ENCODE measurements around the gene SPACA7.

The SPACA7 gene

DNA sequence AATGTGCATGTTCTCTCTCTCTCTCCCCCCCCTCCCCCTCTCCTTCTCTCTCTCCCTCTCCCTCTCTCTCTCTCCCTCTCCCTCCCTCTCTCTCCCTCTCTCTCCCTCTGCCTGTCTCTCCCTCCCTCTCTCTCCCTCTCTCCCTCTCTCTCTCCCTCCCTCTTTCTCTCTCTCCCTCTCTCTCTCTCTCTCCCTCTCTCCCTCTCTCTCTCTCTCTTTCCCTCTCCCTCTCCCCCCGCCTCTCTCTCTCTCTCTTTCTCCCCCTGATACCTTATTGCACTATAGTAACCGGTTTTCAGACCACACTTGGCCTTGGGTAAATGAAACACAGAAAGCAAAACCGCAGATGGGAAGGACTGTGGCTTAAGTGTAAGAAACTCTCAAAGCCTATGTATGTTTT is 34.7 kb upstream of the SPACA7 start:
- TF ChIP-seq, protein P1, sequence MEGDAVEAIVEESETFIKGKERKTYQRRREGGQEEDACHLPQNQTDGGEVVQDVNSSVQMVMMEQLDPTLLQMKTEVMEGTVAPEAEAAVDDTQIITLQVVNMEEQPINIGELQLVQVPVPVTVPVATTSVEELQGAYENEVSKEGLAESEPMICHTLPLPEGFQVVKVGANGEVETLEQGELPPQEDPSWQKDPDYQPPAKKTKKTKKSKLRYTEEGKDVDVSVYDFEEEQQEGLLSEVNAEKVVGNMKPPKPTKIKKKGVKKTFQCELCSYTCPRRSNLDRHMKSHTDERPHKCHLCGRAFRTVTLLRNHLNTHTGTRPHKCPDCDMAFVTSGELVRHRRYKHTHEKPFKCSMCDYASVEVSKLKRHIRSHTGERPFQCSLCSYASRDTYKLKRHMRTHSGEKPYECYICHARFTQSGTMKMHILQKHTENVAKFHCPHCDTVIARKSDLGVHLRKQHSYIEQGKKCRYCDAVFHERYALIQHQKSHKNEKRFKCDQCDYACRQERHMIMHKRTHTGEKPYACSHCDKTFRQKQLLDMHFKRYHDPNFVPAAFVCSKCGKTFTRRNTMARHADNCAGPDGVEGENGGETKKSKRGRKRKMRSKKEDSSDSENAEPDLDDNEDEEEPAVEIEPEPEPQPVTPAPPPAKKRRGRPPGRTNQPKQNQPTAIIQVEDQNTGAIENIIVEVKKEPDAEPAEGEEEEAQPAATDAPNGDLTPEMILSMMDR (IDR thresholded peaks at IDR 0.05; ENCODE audit: unreplicated experiment in 3 of 3): no peak
- Mint-ChIP-seq H3K27ac (no peak overlapping the region), H3K4me1 (peaks cover 3% of the 10 kb centered on the region), H3K4me3 (no peak overlapping the region), H3K9me3 (peaks cover 26% of the 10 kb centered on the region), H3K27me3 (ENCODE audit: low read depth) (peaks cover 90% of the 10 kb centered on the region), H3K36me3 (ENCODE audit: low read depth) (peaks cover 5% of the 10 kb centered on the region)

DNA sequence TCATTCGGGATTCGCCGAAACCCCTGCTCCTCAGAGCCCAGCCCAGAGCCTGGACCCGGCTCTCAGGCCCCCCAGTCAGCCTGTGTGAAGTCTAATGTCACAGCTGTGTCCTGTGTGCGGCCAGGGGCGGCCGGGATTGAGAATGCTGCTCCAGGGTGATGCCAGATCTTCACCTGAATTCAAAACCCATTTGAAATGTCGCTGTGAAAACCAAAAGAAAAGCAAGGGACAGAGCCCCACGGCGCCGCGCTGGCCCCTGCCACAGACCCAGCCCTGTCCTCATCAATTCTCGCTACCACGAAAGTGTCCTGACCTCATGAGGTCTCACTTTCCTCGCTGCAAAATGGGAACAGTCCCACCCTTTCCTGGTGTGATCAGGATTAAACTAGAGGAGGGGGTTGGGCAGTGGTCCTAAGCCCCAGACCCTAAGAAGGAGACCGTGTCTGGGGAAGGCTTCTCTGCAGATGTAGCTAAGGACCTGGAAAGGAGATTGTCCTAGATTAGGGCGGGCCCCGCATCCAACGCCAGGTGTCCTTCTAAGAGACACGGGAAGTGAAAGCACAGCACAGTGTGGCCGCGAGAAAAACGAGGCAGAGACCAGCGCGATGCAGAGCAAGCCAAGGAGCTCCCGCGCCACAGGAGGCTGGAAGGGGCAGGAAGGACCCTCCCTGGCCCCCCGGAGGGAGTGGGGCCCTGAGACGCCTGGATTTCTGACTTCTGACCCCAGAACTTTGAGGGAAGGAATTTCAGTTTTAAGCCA is 34.0 kb upstream of the SPACA7 start:
- TF ChIP-seq, protein P1 (IDR thresholded peaks at IDR 0.05; ENCODE audit: unreplicated experiment in 3 of 3): no peak
- Mint-ChIP-seq H3K9me3 (peaks cover 19% of the 10 kb centered on the region), H3K27ac (no peak overlapping the region)

DNA sequence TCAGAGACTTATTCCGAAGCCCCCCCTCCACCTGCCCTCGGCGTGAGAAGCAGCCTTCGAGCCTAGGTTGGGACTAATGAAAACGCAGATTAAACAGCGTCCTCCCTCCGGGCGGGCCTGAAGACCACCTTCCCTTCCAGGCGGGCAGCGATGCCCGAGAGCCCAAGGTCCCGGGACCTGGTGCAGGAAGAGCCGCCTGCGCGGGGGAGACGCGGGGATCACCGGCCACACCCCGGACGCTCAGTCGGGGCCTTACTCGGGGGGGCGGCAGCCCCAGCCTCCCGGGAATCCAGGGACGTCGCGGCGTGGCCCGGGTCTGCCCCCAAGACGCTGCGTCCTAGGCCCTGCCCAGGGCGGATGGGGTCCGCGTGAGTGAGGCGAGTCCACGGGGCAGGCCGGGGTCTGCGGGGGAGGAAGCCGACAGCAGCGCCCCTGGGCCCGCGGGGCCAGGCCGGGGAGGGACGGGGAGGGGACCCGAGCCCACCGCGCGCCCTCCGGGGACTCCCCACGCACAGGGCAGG is 33.3 kb upstream of the SPACA7 start:
- Mint-ChIP-seq H3K4me1 (peaks cover 10% of the 10 kb centered on the region), H3K27me3 (ENCODE audit: low read depth) (peaks cover 89% of the 10 kb centered on the region), H3K9me3 (peaks cover 15% of the 10 kb centered on the region), H3K36me3 (ENCODE audit: low read depth) (no peaks in the 10 kb centered on the region), H3K27ac (no peak overlapping the region), H3K4me3 (no peak overlapping the region)
- TF ChIP-seq, protein P1 (IDR thresholded peaks at IDR 0.05; ENCODE audit: unreplicated experiment in 3 of 3): no peak

More for the DNA sequence above, 34.0 kb upstream of the SPACA7 start:
- Mint-ChIP-seq H3K4me1 (peaks cover 10% of the 10 kb centered on the region), H3K36me3 (ENCODE audit: low read depth) (peaks cover 4% of the 10 kb centered on the region), H3K4me3 (no peak overlapping the region), H3K27me3 (ENCODE audit: low read depth) (peaks cover 89% of the 10 kb centered on the region)

DNA sequence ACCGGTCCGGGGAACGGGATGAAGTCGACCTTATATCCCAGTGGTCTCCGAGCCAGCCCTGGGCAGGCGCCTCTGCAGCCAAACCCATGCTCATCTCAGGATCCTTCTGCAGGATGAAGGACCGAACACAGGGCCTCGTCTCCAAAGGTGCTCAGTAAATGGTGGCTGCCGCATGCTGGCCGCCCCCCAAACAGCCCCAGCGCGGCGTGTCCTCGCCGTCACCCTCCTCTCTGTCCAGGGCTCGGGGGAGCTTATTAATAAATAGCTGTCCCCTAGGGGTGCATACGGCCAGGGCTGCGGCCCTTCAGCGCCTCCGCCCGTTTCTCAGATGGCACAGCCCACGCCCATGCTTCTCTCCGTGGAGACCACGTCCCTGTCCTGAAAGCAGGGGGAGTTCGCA is 32.6 kb upstream of the SPACA7 start:
- Mint-ChIP-seq H3K27ac (no peak overlapping the region), H3K36me3 (ENCODE audit: low read depth) (no peaks in the 10 kb centered on the region), H3K27me3 (ENCODE audit: low read depth) (peaks cover 93% of the 10 kb centered on the region), H3K4me3 (no peak overlapping the region), H3K4me1 (peaks cover 10% of the 10 kb centered on the region), H3K9me3 (peaks cover 15% of the 10 kb centered on the region)
- TF ChIP-seq, protein P1 (IDR thresholded peaks at IDR 0.05; ENCODE audit: unreplicated experiment in 3 of 3): no peak

DNA sequence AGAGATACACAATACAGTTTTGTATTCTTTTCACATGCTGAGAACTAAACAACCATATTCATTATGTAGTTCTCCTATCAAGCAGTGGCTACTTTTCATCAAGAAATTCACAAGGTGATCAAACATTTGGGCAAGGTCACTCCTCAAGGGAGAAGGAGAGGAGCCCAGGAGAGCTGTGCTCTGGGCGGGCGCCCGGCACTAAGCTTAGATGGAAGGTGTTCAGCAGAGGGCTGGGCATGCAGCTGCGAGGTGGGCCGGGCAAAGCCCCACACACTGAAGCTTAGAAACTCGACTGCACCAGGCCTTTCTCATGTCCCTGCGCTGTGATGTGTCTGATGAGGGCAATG is 30.4 kb upstream of the SPACA7 start:
- TF ChIP-seq, protein P1 (IDR thresholded peaks at IDR 0.05; ENCODE audit: unreplicated experiment in 3 of 3): no peak
- peaks cover 93% of the 10 kb centered on the region for H3K27me3 Mint-ChIP-seq (ENCODE audit: low read depth)
- peaks cover 10% of the 10 kb centered on the region for H3K4me1 Mint-ChIP-seq
- no peaks in the 10 kb centered on the region for H3K36me3 Mint-ChIP-seq (ENCODE audit: low read depth)
- H3K4me3 Mint-ChIP-seq: no peak overlapping the region
- H3K27ac Mint-ChIP-seq: no peak overlapping the region
- no peaks in the 10 kb centered on the region for H3K9me3 Mint-ChIP-seq

Measured in nephron (organoid).